OCI-LY7 (cell line): Measurements from ENCODE around the gene DPP10.

Experiments used
- CTCF ChIP-seq: fragments of 200-600 bp; sonication (generic); conservative IDR thresholded peaks from 2 replicates; pipeline ENCODE4 v1.5.1; 2014; ENCODE audit warnings: mild to moderate bottlenecking, antibody characterized with exemption, low read length, moderate library complexity, mixed read lengths
- EZH2phosphoT487 ChIP-seq: fragments of 200-600 bp; sonication (generic); IDR thresholded peaks from 2 replicates; pipeline ENCODE4 v1.6.1; 2018; ENCODE audit warnings: low read depth, borderline replicate concordance, mild to moderate bottlenecking, mixed run types, antibody characterized with exemption, low read length, moderate library complexity, mixed read lengths

GRCh38 chr2:115199966-115200365 is 757.5 kb downstream of the DPP10 start:
- TF ChIP-seq CTCF, result no peak
- no peak for TF ChIP-seq EZH2phosphoT487
